BE2C (cell line): Measurements from ENCODE around the gene ZNF668.

Experiments
- DNase-seq: peaks from one replicate; pipeline ENCODE4 v3.0.0-alpha.2; 2020
- H3K27me3 ChIP-seq: fragments of 250-450 bp; sonication (Bioruptor Pico); 2 replicates; pipeline ENCODE4 v1.5.1; 2020; ENCODE audit warnings: mild to moderate bottlenecking
- H3K36me3 ChIP-seq: fragments of 250-450 bp; sonication (Bioruptor Pico); 2 replicates; pipeline ENCODE4 v1.5.1; 2020; ENCODE audit warnings: mild to moderate bottlenecking
- H3K4me1 ChIP-seq: fragments of 250-450 bp; sonication (Bioruptor Pico); 2 replicates; pipeline ENCODE4 v1.5.1; 2020
- H3K4me3 ChIP-seq: 2 replicates; pipeline ENCODE4 v1.5.1; 2011; ENCODE audit warnings: low read depth, low read length
- H3K9me3 ChIP-seq: fragments of 250-450 bp; sonication (Bioruptor Pico); 2 replicates; pipeline ENCODE4 v1.5.1; 2020
- TF ChIP-seq, protein P1 (sequence below): IDR thresholded peaks from 2 replicates; pipeline ENCODE4 v1.5.1; 2012; ENCODE audit warnings: mild to moderate bottlenecking, low read depth, low read length

ZNF668 gene

DNA sequence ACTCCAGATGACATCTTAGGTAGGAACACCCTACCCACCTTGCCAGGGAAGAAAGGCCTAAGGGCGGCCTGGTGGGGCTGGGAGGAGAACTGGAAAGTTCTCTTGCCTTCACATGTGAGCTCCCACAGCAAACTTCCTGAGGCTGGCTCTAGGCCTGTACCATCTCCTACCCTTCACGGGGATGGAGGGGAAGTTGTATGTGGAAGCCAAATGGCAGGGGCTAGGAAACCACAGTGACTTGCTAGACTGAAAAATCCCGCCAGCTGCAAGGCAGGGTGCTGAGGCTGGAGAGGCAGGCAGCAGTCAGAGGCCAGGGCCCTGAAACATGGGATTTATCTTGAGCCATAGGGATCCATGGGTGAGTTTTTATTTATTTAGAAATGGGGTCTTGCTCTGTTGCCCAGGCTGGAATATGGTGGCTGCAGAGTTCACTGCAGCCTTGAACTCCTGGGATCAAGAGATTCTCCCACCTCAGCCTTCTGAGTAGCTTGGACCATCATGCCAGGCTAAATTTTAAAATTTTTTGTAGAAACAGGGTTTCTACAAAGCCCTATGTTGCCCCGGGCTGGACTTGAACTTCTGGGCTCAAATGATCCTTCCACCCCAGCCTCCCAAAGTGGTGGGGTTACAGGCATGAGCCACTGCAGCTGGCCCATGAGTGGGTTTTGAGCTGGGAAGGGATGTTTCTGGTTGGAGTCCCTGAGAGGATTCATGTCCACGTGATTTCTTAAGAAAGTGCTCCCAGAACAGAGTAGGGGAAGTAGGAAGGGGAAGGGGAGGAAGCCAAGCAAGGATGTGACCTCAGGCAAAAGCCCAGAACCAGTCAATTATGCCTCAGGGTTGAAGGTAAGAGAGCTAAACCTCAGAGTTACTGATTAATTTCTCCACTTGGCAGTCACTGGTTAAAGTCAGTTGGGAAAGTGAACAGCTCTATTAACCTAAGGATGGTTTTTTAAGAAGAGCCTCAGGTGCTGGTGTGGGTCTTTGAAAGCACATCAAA, 39.4 kb upstream of the ZNF668 start:
- TF ChIP-seq, protein P1, sequence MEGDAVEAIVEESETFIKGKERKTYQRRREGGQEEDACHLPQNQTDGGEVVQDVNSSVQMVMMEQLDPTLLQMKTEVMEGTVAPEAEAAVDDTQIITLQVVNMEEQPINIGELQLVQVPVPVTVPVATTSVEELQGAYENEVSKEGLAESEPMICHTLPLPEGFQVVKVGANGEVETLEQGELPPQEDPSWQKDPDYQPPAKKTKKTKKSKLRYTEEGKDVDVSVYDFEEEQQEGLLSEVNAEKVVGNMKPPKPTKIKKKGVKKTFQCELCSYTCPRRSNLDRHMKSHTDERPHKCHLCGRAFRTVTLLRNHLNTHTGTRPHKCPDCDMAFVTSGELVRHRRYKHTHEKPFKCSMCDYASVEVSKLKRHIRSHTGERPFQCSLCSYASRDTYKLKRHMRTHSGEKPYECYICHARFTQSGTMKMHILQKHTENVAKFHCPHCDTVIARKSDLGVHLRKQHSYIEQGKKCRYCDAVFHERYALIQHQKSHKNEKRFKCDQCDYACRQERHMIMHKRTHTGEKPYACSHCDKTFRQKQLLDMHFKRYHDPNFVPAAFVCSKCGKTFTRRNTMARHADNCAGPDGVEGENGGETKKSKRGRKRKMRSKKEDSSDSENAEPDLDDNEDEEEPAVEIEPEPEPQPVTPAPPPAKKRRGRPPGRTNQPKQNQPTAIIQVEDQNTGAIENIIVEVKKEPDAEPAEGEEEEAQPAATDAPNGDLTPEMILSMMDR, result no peak
- H3K36me3 ChIP-seq, result peaks cover 34% of the 10 kb centered on the region
- DNase-seq, result no peak
- no peak overlapping the region for H3K4me3 ChIP-seq
- H3K4me1 ChIP-seq, result no peaks in the 10 kb centered on the region
- H3K9me3 ChIP-seq, result no peaks in the 10 kb centered on the region
- H3K27me3 ChIP-seq, result no peaks in the 10 kb centered on the region

DNA sequence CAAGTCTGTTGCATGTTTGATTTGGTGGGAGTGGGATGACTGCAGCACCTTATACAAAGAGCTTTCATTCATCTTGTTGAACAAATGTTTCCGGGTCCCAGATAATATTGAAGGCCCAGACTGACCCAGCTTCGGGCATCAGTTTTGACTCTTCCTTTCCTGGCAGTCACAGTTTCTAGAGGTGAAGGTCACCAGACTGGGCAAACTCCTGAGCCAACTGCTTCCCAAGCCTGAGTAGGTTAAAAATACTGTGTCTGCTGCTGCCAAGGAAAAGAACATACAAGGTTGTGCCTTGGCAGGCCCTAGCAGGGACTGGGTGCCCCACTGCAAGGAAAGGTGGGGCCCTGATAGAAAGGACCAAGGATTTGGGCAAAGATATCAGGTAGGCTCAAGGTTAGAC, 38.7 kb upstream of the ZNF668 start:
- H3K4me3 ChIP-seq, result no peak overlapping the region
- no peak for DNase-seq
- H3K4me1 ChIP-seq, result no peaks in the 10 kb centered on the region

DNA sequence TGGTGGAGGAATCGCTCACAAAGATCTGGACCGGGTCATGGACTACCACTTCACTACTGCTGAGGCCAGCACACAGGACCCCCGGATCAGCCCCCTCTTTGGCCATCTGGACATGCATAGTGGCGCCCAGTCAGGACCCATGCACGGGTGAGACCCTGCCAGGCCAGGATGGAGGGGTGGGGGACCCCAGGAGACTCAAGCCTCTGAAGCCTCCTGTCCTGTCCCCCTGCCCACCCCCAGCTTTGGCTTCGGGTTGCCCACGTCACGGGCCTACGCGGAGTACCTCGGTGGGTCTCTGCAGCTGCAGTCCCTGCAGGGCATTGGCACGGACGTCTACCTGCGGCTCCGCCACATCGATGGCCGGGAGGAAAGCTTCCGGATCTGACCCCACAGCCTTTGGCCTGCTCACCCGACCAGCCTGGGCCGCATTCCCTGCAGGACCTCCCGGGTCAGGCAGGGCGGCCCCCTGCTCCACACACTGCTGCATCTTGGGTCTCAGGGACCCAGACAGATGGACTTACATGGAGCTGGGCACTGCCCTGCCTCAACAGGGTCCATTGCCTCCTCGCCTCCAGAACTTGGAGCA, 37.9 kb upstream of the ZNF668 start:
- H3K27me3 ChIP-seq, result no peaks in the 10 kb centered on the region
- no peak for DNase-seq

More for the DNA sequence above, 38.7 kb upstream of the ZNF668 start:
- TF ChIP-seq, protein P1, result no peak
- peaks cover 34% of the 10 kb centered on the region for H3K36me3 ChIP-seq
- H3K27me3 ChIP-seq, result no peaks in the 10 kb centered on the region
- H3K9me3 ChIP-seq, result no peaks in the 10 kb centered on the region

DNA sequence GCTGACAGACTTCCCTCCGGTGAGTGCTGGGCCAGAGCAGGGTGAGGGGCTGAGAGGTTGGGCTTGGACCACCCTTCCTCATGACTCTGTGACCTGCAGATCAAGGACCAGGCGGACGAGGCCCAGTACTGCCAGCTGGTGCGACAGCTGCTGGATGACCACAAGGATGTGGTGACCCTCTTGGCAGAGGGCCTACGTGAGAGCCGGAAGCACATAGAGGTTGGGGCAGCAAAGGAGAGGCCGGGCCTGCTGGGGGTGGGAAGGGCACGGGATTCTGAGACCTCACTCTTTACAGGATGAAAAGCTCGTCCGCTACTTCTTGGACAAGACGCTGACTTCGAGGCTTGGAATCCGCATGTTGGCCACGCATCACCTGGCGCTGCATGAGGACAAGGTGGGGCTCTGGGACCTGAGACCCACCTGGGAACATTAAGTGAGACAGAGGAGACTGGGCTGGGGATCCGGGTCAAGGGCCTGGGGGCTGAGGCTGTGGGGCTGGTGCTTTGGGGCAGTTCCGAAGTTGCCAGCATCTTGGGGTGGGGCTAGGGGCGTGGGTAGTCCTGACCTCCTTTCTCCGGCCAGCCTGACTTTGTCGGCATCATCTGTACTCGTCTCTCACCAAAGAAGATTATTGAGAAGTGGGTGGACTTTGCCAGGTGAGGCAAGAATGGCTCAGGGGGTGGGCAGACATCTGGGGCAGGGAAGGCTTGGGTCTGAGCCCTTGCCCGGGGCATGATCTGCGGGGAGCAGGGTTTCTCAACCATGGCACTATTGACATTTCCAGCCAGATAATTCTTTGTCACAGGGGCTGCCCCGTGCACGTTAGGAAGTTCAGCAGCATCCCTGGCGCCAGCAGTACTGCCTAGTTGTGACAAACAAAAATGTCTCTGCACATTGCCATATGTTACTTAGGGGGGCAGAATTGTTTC, 36.3 kb upstream of the ZNF668 start:
- Histone ChIP-seq H3K9me3 (no peaks in the 10 kb centered on the region), H3K4me3 (no peak overlapping the region), H3K27me3 (no peaks in the 10 kb centered on the region), H3K4me1 (no peaks in the 10 kb centered on the region; the same call in 1 of the 2 replicates), H3K36me3 (peaks cover 34% of the 10 kb centered on the region)
- DNase-seq, result no peak
- TF ChIP-seq, protein P1, result no peak

More for the DNA sequence above, 37.9 kb upstream of the ZNF668 start:
- Histone ChIP-seq H3K36me3 (peaks cover 34% of the 10 kb centered on the region), H3K4me3 (no peak overlapping the region), H3K9me3 (no peaks in the 10 kb centered on the region), H3K4me1 (no peaks in the 10 kb centered on the region; the same call in 1 of the 2 replicates)
- TF ChIP-seq, protein P1, result no peak

DNA sequence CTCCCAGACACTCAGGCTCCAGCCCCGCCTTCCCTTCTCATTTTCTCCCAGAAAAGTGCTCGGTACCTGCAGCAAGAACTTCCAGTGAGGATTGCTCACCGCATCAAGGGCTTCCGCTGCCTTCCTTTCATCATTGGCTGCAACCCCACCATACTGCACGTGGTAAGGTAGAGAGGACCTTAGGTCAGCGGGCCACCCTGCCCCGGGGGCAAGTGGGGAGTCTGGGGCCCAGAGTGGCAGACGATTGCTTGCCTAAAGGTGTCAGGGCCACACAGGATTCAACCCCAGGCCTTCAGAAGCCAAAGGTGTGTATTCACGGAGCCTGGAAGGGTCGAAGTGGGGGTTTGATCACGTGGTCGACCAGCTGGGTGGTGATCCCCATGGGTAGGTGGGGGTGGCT, 35.6 kb upstream of the ZNF668 start:
- TF ChIP-seq, protein P1, result no peak
- no peak for DNase-seq
- peaks cover 34% of the 10 kb centered on the region for H3K36me3 ChIP-seq
- H3K4me3 ChIP-seq, result no peak overlapping the region
- no peaks in the 10 kb centered on the region for H3K27me3 ChIP-seq
- no peaks in the 10 kb centered on the region; the same call in 1 of the 2 replicates for H3K4me1 ChIP-seq
- H3K9me3 ChIP-seq, result no peaks in the 10 kb centered on the region
